GM10847 (cell line): ENCODE measurements around the gene IFNK.

Experiments
- POLR2A ChIP-seq: IDR thresholded peaks from 2 replicates; pipeline ENCODE4 v1.6.1; 2011; ENCODE audit not compliant: insufficient read length; ENCODE audit errors: extremely low read depth

The IFNK gene, protein sequence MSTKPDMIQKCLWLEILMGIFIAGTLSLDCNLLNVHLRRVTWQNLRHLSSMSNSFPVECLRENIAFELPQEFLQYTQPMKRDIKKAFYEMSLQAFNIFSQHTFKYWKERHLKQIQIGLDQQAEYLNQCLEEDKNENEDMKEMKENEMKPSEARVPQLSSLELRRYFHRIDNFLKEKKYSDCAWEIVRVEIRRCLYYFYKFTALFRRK

DNA sequence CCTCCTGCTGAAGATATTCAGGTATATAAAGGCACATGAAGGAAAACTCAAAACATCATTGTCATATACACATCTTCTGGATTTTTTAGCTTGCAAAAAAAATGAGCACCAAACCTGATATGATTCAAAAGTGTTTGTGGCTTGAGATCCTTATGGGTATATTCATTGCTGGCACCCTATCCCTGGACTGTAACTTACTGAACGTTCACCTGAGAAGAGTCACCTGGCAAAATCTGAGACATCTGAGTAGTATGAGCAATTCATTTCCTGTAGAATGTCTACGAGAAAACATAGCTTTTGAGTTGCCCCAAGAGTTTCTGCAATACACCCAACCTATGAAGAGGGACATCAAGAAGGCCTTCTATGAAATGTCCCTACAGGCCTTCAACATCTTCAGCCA is at the start of gene IFNK:
IFNK (plus strand) TSS at position 55 of the 400 bp plus-strand sequence; CDS start at position 102, 47 bp downstream.
- no peak for TF ChIP-seq POLR2A

DNA sequence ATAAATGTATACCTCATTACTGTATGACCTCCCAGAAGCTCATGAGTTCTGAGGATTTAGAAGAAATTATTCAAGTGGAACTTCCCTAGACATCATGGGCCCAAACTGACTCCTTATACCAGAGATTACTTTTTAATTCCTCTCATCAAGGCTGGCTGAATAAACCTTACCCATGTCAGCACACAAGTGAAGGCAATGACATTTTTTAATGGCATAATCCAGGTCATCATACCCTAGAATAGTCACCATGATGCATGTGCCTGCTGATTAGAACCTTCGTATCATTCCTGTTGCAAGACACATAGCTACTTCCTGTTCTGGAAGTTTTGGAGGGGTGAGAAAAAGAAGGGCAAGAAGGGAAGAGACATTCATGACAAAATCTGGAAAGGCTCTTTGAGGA is 49.8 kb upstream of the IFNK start:
- no peak for TF ChIP-seq POLR2A

DNA sequence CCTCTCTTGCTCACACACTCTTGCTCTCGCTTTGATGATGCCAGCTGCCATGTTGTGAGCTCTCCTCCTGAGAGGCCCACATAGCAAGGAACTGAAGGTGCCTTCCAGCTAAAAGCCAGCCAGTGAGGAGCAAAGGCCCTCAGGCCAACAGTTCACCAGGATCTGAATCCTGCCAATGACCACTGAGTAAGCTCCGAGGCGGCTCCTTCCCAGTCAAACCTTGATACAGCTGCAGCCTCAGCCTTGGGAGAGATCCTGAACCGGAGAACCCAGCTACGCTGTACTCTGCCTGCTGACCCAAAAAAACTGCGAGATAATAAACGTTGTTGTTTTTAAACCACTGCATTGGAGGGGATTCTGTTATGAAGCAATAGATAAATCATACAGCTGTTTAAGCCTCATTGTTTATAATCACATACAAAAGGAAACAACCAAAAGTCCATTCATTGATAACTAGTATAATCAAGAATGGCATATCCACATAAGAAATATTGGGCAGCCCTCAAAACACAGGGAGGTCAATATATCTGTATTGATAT is 49.0 kb upstream of the IFNK start:
- TF ChIP-seq POLR2A = no peak

DNA sequence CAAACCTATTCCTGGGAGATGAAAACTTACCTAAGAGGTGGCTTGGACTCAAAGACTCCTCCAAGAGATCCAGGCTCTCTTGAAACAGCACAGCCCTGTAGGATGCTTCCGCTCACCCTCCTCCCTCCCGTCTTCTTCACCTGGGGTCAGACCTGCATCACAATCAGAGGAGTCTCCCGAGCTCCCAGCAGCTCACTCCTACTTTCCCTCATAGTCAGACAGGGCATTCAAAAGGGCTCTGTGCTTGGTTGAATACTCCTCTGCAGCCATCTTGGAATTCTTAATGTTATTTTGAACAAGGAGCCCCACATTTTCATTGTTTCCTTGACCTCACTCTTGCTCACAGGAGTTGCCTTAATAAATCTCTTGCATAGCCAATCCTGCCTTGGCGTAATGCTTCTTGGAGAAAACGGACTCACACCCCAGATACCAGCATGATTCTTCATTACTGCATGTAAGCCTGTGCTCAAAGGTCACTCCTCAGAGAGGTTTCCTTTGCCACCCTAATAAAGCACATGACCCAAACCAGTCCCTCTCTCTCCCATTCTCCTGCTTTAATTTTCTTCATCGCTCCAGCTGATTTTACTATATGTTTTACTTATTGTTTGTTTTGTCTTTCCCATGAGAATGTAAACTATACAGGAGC is 47.1 kb upstream of the IFNK start:
- TF ChIP-seq POLR2A = no peak

- no peak for TF ChIP-seq POLR2A
Measured at GRCh38 chr9:27478322-27478721, 45.8 kb upstream of the IFNK start.

GRCh38 chr9:27482709-27483108 is 41.4 kb upstream of the IFNK start:
- TF ChIP-seq POLR2A = no peak

- TF ChIP-seq POLR2A = no peak
Measured at GRCh38 chr9:27483576-27483975, 40.5 kb upstream of the IFNK start.

GRCh38 chr9:27485158-27485557 is 38.9 kb upstream of the IFNK start:
- TF ChIP-seq POLR2A = no peak

- no peak for TF ChIP-seq POLR2A
Measured at GRCh38 chr9:27487128-27487640, 36.9 kb upstream of the IFNK start.

GRCh38 chr9:27487927-27488326 is 36.2 kb upstream of the IFNK start:
- TF ChIP-seq POLR2A = no peak

- TF ChIP-seq POLR2A = no peak
Measured at GRCh38 chr9:27489087-27489876, 34.8 kb upstream of the IFNK start.

DNA sequence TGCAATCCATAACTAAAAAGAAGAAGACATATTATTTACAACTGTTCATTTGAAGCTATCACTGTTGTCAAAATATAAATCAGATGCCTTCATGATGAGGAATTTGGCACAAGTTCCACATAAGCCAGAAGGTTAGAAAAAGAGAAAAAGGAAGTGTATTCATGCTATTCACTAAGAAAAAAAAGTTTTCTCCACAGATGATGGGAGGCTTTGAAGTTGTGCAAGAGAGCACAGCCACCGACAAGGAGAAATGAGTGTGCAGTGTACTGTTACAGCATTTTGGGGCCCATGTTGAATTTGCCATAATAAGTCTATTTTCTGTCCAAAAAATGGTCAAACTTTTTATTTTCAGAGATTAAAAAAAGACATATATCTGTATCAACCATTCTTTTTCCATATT is 32.9 kb upstream of the IFNK start:
- TF ChIP-seq POLR2A = no peak

GRCh38 chr9:27495480-27496134 is 28.5 kb upstream of the IFNK start:
- no peak for TF ChIP-seq POLR2A

DNA sequence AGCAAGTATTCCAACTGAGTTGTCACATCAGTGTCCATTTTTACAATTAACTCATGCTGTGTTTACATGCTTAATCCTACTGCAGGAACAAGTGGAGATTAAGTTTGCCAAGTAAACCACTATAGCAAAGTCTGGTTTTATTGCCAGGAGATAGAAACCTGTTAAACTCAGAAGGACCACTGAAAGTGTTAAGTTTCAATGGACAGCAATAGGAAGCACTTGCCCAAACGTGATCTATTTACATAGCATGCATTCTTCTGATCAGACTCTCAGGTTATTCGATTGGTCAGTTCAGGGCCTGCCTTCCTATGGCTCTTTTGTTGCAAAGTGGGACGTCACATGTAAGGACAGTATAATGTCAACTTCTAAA is 28.0 kb upstream of the IFNK start:
- TF ChIP-seq POLR2A = no peak

- no peak for TF ChIP-seq POLR2A
Measured at GRCh38 chr9:27497883-27498417, 26.1 kb upstream of the IFNK start.
